K562 (cell line): ENCODE data around the gene C11orf86. TPM values are rescaled to one million over a fixed set of nuclear protein-coding genes. Genes with fewer than 3 reads are reported as not detected.
A peak's percentile ranks its signal among the peaks of the same experiment; 100 is the strongest.

Experiments
- CTBP1 ChIP-seq: fragments of 450-650 bp; IDR thresholded peaks from 2 replicates; pipeline ENCODE4 v1.6.1; 2016; ENCODE audit warnings: borderline replicate concordance
- ETV5 ChIP-seq: sonication (generic); formaldehyde crosslinking; IDR thresholded peaks from 2 replicates; pipeline ENCODE4 v1.4.0; 2020; ENCODE audit warnings: low read depth, mild to moderate bottlenecking, missing genetic modification reagents
- FOXA3 ChIP-seq, 2 experiments: fragments of 450-650 bp in 1 of 2; sonication (generic) in 1 of 2; formaldehyde crosslinking; IDR thresholded peaks in 1 of 2; conservative IDR thresholded peaks in 1 of 2; 2 replicates each; pipeline versions ENCODE4 v1.4.0 to v1.8.0; 2020 to 2022; ENCODE audit warnings: mild to moderate bottlenecking in 2 of 2, missing genetic modification reagents in 1 of 2
- HDAC8 ChIP-seq: fragments of 450-650 bp; IDR thresholded peaks from 2 replicates; pipeline ENCODE4 v1.6.1; 2016; ENCODE audit warnings: mild to moderate bottlenecking, missing genetic modification characterization, moderate library complexity, missing compliant biosample characterization
- MCM3 ChIP-seq: fragments of 450-650 bp; IDR thresholded peaks from 2 replicates; pipeline ENCODE4 v1.6.1; 2016
- MYNN ChIP-seq, 2 experiments: sonication (generic); formaldehyde crosslinking in 1 of 2; IDR thresholded peaks; 2 replicates each; pipeline versions ENCODE4 v1.5.0 to v1.6.1; 2016 to 2020; ENCODE audit warnings: antibody characterized with exemption in 1 of 2, missing genetic modification reagents in 1 of 2
- POLR3G ChIP-seq: IDR thresholded peaks from 2 replicates; pipeline ENCODE4 v1.6.1; 2011; ENCODE audit not compliant: insufficient read length, insufficient replicate concordance; ENCODE audit errors: extremely low read depth
- PPARD ChIP-seq: fragments of 250-450 bp; sonication (Bioruptor Pico); IDR thresholded peaks from 2 replicates; pipeline ENCODE4 v1.8.0; 2022; ENCODE audit warnings: inconsistent platforms, mild to moderate bottlenecking, moderate library complexity
- RCOR1 ChIP-seq, 2 experiments: IDR thresholded peaks; 2 replicates each; pipeline ENCODE4 v1.6.1; 2012; ENCODE audit warnings: low read depth in 2 of 2, low read length in 2 of 2, borderline replicate concordance in 1 of 2, improper control_type of control experiment in 1 of 2
- RHOXF2B ChIP-seq: fragments of 250-450 bp; sonication (Bioruptor Pico); conservative IDR thresholded peaks from 2 replicates; pipeline ENCODE4 v1.5.1; 2021
- SMARCA4 ChIP-seq: fragments of 450-650 bp; IDR thresholded peaks from 2 replicates; pipeline ENCODE4 v1.6.1; 2016
- SMARCB1 ChIP-seq: IDR thresholded peaks from 2 replicates; pipeline ENCODE4 v1.6.1; 2011; ENCODE audit warnings: improper control_type of control experiment, low read depth; ENCODE audit not compliant: insufficient read length
- SREBF1 ChIP-seq: fragments of 150-350 bp; IDR thresholded peaks from 2 replicates; pipeline ENCODE4 v1.6.1; 2014; ENCODE audit warnings: antibody characterized with exemption, low read depth, low read length, borderline replicate concordance
- ZNF143 ChIP-seq: sonication (generic); formaldehyde crosslinking; IDR thresholded peaks from 2 replicates; pipeline ENCODE4 v1.9.0; 2022; ENCODE audit warnings: mild to moderate bottlenecking, missing genetic modification reagents
- ZNF324 ChIP-seq: fragments of 250-450 bp; sonication (Bioruptor Pico); IDR thresholded peaks from 2 replicates; pipeline ENCODE4 v1.4.0; 2020; ENCODE audit warnings: mild to moderate bottlenecking
- polyA plus RNA-seq, 8 experiments: library from polyadenylated mRNA; depleted of rRNA in 4 of 8; stranded (reverse) in 5 of 8; unstranded in 3 of 8; fragments of >200 nt; fragmentation: Nextera tagmentation in 2 of 8; fragmentation: Illumina TruSeq in 1 of 8; extraction: Ambion mirVana in 2 of 8; extraction: Trizol in 1 of 8; gene quantifications; 2 replicates each; pipeline versions ENCODE4 v1.2.1 to v1.2.3, GENCODE V29; 2011 to 2014; ENCODE audit warnings: inconsistent platforms in 1 of 8, missing spikeins in 1 of 8
- total RNA-seq, 7 experiments: library from RNA; depleted of rRNA in 6 of 7; stranded (reverse); fragments of >200 nt in 6 of 7; fragmentation: Illumina TruSeq in 2 of 7; extraction: Trizol in 2 of 7; gene quantifications; 2 replicates each; pipeline versions ENCODE4 v1.2.1 to v1.2.3, GENCODE V29; 2011 to 2021; ENCODE audit warnings: low replicate concordance in 1 of 7
- TF ChIP-seq, protein P1 (sequence below): fragments of 450-650 bp; IDR thresholded peaks from 2 replicates; pipeline ENCODE4 v1.6.1; 2017; ENCODE audit warnings: antibody characterized with exemption
- TF ChIP-seq, protein P2 (sequence below), 2 experiments: IDR thresholded peaks in 1 of 2; conservative IDR thresholded peaks in 1 of 2; 2 replicates each; pipeline ENCODE4 v1.6.1; 2016; ENCODE audit warnings: low read depth in 2 of 2, mild to moderate bottlenecking in 1 of 2, missing compliant biosample characterization in 1 of 2, missing genetic modification characterization in 1 of 2, moderate library complexity in 1 of 2
- TF ChIP-seq, protein P3 (sequence below): fragments of 450-650 bp; IDR thresholded peaks from 2 replicates; pipeline ENCODE4 v1.6.1; 2016
- TF ChIP-seq, protein P4 (sequence below): fragments of 250-450 bp; sonication (Bioruptor Pico); IDR thresholded peaks from 2 replicates; pipeline ENCODE4 v1.4.0; 2020
- TF ChIP-seq, protein P5 (sequence below): fragments of 450-650 bp; formaldehyde crosslinking; IDR thresholded peaks from 2 replicates; pipeline ENCODE4 v1.4.0; 2020; ENCODE audit warnings: mild to moderate bottlenecking

C11orf86 gene
- total and polyA plus RNA-seq, 9 of the 15 experiments (the other 6 are each of a cell fraction or from before 2014, with no cell fraction given), result not detected

DNA sequence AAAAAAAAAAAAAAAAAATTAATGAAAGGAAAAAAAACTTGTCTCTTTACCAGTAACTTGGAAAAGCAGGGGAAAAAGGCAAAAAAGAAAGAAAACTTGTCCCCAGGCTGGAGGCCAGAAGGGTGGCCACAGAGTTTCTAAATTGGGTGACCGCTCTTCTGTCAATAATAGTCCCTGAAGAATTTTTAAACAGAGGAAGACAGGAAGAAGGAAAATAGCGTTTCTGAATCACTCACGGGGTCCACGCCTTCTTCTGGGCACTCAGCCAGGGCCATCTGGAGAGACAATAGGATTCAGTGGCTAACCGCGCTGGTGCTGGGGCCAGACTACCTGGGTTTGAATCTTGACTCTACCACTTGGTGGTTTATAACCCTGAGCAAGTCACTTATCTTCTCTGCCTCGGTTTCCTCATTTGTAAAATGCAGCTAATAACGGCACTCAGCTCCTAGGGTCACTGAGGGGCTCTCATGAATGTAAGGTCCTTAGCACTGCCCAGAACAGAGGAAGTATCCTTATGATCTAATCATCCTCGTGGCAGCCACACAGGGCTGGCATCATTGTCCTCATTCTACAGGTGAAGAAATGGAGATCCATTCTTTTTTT, 7.0 kb downstream of the C11orf86 start (continued):
- TF ChIP-seq SMARCA4, result no peak; the same call in none of the 2 replicates
- TF ChIP-seq, protein P1, sequence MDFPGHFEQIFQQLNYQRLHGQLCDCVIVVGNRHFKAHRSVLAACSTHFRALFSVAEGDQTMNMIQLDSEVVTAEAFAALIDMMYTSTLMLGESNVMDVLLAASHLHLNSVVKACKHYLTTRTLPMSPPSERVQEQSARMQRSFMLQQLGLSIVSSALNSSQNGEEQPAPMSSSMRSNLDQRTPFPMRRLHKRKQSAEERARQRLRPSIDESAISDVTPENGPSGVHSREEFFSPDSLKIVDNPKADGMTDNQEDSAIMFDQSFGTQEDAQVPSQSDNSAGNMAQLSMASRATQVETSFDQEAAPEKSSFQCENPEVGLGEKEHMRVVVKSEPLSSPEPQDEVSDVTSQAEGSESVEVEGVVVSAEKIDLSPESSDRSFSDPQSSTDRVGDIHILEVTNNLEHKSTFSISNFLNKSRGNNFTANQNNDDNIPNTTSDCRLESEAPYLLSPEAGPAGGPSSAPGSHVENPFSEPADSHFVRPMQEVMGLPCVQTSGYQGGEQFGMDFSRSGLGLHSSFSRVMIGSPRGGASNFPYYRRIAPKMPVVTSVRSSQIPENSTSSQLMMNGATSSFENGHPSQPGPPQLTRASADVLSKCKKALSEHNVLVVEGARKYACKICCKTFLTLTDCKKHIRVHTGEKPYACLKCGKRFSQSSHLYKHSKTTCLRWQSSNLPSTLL, result no peak
- TF ChIP-seq, protein P2, sequence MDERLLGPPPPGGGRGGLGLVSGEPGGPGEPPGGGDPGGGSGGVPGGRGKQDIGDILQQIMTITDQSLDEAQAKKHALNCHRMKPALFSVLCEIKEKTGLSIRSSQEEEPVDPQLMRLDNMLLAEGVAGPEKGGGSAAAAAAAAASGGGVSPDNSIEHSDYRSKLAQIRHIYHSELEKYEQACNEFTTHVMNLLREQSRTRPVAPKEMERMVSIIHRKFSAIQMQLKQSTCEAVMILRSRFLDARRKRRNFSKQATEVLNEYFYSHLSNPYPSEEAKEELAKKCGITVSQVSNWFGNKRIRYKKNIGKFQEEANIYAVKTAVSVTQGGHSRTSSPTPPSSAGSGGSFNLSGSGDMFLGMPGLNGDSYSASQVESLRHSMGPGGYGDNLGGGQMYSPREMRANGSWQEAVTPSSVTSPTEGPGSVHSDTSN (CRISPR knock-in tag; IDR thresholded peaks at IDR 0.05; ENCODE audit: low read depth), result no peak
- TF ChIP-seq, protein P2 (tag; conservative IDR thresholded peaks at IDR 0.05; ENCODE audit: low read depth), result no peak
- TF ChIP-seq MYNN (IDR thresholded peaks at IDR 0.05), result 0 out of 2 replicates have a peak, but pooled peaks have one; percentile 28
- TF ChIP-seq MYNN (CRISPR knock-in tag; IDR thresholded peaks at IDR 0.05), result no peak
- no peak for TF ChIP-seq POLR3G
- TF ChIP-seq, protein P3, sequence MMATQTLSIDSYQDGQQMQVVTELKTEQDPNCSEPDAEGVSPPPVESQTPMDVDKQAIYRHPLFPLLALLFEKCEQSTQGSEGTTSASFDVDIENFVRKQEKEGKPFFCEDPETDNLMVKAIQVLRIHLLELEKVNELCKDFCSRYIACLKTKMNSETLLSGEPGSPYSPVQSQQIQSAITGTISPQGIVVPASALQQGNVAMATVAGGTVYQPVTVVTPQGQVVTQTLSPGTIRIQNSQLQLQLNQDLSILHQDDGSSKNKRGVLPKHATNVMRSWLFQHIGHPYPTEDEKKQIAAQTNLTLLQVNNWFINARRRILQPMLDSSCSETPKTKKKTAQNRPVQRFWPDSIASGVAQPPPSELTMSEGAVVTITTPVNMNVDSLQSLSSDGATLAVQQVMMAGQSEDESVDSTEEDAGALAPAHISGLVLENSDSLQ, result peak; percentile 51
- TF ChIP-seq, protein P4, sequence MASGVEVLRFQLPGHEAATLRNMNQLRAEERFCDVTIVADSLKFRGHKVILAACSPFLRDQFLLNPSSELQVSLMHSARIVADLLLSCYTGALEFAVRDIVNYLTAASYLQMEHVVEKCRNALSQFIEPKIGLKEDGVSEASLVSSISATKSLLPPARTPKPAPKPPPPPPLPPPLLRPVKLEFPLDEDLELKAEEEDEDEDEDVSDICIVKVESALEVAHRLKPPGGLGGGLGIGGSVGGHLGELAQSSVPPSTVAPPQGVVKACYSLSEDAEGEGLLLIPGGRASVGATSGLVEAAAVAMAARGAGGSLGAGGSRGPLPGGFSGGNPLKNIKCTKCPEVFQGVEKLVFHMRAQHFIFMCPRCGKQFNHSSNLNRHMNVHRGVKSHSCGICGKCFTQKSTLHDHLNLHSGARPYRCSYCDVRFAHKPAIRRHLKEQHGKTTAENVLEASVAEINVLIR, result no peak
- TF ChIP-seq FOXA3 (CRISPR knock-in tag; conservative IDR thresholded peaks at IDR 0.05 in 1 of 2, IDR thresholded peaks at IDR 0.05 in 1 of 2), result 0 out of 4 replicates have a peak, but pooled peaks of 1 of the 2 experiments have one; percentile 16
- no peak for TF ChIP-seq HDAC8 (tag)
- 0 out of 2 replicates have a peak, but pooled peaks have one; percentile 51 for TF ChIP-seq ETV5
- no peak for TF ChIP-seq ZNF143 (CRISPR knock-in tag)
- TF ChIP-seq SREBF1, result no peak
- TF ChIP-seq RHOXF2B (CRISPR knock-in tag), result no peak
- TF ChIP-seq ZNF324, result no peak
- no peak for TF ChIP-seq SMARCB1
- no peak for TF ChIP-seq PPARD
- no peak for TF ChIP-seq MCM3
- TF ChIP-seq CTBP1, result peak; percentile 21; the same call in 1 of the 2 replicates
- TF ChIP-seq, protein P5, sequence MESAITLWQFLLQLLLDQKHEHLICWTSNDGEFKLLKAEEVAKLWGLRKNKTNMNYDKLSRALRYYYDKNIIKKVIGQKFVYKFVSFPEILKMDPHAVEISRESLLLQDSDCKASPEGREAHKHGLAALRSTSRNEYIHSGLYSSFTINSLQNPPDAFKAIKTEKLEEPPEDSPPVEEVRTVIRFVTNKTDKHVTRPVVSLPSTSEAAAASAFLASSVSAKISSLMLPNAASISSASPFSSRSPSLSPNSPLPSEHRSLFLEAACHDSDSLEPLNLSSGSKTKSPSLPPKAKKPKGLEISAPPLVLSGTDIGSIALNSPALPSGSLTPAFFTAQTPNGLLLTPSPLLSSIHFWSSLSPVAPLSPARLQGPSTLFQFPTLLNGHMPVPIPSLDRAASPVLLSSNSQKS (CRISPR knock-in tag), result no peak
- TF ChIP-seq RCOR1 (IDR thresholded peaks at IDR 0.05; ENCODE audit: borderline replicate concordance in 1 of 2, low read depth in 2 of 2, low read length in 2 of 2), result peak in 1 of 2 experiments; percentile 64; a peak in 2 of 4 replicates
